Stimulated activated naive CD4-positive, alpha-beta T cell treated with Interleukin-2 at 50 U/mL for 16 hours (primary cell): ENCODE measurements around the gene UCKL1.
A peak's percentile ranks its signal among the peaks of the same experiment; 100 is the strongest.
"Not testable (repeated sequence)": the region's sequence is repeated elsewhere in the genome, so short reads cannot be mapped to it uniquely, and the experiment has no call there.

Experiments used
- DNase-seq: peaks from one replicate; lab custom pipeline; 2025; lab: John Stamatoyannopoulos, UW

UCKL1 gene

GRCh38 chr20:63919130-63919529, 37.1 kb downstream of the UCKL1 start:
- no peak for DNase-seq

- DNase-seq: no peak
Observed at GRCh38 chr20:63917811-63918210, 38.4 kb downstream of the UCKL1 start.

GRCh38 chr20:63916371-63916939, 39.8 kb downstream of the UCKL1 start:
- DNase-seq: not testable (repeated sequence)

DNA sequence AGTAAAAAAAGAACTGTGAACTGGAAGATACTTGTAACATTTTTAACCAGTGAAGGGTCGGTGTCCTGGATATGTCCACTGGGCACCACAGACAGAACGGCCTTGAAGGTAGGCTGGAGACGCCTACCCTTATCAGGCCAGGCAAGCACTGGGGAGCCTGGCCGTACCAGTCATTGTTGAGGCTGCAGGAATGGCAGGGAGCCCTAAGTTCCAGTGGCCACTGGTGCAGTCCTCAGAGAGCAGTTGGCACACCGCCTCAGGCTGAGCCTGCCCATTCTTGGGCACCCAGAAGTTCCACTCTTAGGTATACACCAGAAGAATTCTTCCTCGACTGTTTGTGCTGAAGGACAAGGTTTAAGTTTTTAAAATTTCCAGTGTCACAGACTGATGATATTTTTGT, 40.7 kb downstream of the UCKL1 start:
- DNase-seq: no peak

DNA sequence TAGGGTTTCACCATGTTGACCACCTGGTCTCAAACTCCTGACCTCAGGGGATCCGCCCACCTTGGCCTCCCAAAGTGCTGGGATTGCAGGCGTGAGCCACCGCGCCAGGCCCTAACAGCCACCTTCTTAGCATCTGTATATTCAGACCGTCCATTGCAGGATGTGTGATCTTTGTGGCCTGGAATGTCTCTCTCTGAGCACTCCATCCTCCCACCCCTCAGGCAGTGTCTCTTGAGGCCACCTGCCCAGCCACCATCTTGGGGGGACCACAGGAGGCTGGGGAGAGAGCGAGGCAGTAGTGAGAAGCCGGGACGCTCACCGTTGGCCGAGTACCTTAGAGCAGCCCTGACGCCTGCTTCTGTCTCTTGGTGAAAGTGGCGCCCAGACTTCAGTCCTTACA, 42.4 kb downstream of the UCKL1 start:
- no peak for DNase-seq

DNA sequence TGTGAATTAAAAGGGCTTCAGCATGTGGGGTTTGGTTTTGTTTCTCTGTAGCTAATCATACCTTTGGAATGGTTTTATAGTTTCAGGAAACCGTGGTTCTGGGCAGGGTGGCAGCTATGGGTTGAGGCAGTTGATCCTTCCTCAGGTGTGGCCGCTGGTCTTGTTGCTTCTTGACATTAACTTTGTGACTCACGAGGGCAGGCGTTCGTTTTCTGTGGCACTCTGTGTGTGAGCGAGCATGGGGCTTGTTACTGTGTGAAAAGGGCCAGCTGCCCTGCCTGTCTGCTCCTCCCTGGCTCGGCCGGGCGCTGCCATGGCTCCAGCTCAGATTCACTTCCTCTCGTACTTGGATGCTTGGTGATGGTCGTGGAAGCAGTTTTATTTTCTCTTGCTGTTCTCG, 45.0 kb downstream of the UCKL1 start:
- no peak for DNase-seq

GRCh38 chr20:63908008-63908682, 48.1 kb downstream of the UCKL1 start:
- DNase-seq: no peak

- DNase-seq: no peak
Observed at GRCh38 chr20:63903796-63904561, 52.2 kb downstream of the UCKL1 start.

DNA sequence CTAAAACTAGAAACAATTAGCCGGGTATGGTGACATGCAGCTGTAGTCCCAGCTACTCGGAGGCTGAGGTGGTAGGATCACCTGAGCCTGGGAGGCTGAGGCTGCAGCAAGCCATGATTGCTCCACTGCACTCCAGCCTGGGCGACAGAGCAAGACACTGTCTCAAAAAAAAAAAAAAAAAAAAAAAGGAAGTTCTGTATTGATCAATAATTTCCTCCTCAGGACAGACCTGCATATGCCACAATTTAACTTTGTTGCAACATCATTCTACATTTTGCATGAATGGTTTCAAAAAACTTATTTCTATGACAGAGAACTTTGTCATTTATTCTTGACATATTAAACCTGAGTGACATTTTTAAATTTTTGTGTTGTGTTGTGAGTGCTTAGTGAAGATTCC, 55.8 kb downstream of the UCKL1 start:
- DNase-seq: no peak

- DNase-seq: no peak
Observed at GRCh38 chr20:63898882-63899558, 57.2 kb downstream of the UCKL1 start.

- no peak for DNase-seq
Observed at GRCh38 chr20:63897978-63898561, 58.1 kb downstream of the UCKL1 start.

GRCh38 chr20:63896264-63897105, 59.7 kb downstream of the UCKL1 start:
- DNase-seq: peak; percentile 21

DNA sequence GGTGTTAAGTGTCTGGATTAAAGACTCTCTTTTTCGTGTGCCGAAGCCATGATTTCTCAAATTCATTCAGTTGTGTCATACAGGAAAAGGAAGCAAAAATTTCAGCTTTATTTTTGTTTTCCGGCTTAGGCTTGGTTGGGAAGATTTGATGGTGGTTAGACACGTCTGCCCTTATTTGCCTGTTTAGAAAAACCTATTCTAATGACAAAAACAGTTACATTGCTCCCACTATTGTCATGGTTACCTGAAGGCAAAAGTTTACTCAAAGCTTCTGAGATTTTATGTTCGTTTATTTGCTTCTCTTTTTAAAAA, 60.3 kb downstream of the UCKL1 start:
- DNase-seq: no peak

GRCh38 chr20:63895202-63895951, 60.8 kb downstream of the UCKL1 start:
- no peak for DNase-seq

- peak; percentile 92 for DNase-seq
Observed at GRCh38 chr20:63894358-63895201, 61.6 kb downstream of the UCKL1 start, which contains the start of gene DNAJC5. DNAJC5 (plus strand) TSS chr20:63895126; CDS start chr20:63928346, 33,220 bp downstream.

DNA sequence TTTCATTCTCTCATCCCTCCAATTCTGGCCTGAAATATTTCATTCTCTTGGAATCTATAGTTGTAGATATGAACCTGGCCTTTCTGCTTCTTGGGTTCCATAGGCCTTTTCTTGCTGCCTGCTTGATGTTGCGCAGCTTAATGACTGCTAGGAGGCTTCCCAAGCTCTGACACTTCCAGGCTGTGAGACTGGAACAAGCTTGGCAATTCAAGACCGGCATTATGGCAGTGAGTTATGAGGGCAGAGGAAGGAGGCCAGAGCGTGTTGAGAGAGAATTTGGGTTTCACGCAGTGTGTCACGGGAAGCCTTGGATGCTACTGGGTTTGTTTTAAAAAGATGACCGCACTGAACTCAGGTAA, 62.2 kb downstream of the UCKL1 start:
- no peak for DNase-seq

DNA sequence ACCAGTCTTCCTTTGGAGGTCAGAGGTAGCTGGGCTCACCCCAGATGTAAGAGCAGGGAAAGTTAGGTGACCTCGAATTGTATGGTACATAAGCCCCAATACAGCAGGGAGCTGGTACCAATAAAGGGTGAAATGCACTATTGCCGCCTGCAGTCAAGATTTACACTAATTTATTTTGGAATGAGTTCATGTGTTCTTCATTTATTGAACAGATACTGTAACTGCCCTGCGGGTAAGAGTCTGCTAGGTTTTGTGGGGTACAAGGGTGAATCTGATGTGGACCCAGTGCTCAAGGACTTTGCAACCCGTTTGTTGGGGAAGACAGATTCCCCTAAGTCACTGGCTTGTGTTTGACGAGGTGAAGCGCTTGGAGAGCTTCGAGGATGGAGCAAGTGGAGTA, 63.8 kb downstream of the UCKL1 start:
- DNase-seq: no peak

DNA sequence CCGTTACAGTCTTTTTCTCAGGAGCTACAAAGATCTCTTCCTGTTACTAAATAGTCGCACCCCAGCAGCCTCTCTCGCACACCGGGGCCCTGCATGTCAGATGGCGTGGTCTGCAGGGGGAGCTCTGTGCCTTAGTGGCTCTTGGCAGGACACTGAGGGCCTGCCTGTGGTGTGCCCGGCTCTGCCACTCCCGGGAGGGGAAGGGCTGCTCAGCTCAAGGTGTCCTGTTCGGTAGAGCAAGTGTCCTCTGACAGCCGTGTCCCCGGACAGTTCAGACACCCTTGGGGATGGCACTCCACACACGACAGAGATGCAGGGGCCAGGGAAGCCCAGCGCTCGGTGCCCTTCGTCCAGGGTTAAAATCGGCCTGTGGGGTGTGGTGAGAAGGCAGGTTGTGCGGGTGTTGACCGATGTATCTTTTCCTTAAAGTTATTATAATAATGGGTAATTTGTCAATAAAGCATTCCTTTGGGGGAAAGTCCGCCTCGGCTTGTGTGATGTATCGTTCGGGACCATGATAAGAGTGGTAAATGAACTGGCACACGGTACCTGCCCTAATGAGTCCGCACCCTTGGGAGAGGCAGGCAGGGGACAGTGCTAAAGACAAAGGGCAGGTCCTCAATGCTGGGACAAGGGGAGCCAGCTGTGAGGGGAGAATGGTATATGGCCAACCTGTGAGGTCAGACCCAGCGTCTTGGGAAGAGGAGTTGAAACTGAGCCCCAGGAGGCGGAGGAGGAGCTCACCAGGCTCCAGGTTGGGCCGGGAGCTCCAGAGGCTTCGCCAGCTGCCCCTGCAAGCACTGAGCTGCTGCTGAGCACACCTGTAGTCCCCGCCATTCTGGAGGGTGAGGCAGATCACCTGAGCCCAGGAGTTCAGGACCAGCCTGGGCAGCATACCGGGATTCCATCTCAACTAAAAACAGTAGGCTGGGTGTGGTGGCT, 64.9 kb downstream of the UCKL1 start:
- no peak for DNase-seq

DNA sequence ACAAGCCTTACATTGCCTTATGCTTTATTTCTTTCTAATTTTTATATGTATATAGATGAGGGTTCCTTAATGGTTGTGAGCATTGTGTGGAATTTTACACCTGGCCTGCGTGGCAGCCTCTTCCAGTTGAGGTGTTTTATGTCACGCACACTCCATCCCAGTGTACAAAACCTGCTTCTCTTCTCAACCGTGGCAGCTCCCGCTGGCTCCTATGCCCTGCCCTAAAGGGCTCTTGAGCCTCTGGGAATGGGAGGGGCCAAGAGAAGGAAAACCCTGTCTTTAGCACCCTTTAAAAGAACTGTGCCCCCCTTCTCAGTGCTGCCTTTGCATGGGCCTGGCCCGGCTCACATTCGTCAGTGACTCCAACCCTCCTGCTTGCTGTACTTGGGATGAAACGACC, 65.6 kb downstream of the UCKL1 start:
- DNase-seq: no peak
